ENCODE data around the gene HASPIN. TPM values are rescaled to one million over a fixed set of nuclear protein-coding genes. Genes with fewer than 3 reads are reported as not detected.

The HASPIN gene
- total RNA-seq, 1 donor from 2014 or later = 14.8 TPM

DNA sequence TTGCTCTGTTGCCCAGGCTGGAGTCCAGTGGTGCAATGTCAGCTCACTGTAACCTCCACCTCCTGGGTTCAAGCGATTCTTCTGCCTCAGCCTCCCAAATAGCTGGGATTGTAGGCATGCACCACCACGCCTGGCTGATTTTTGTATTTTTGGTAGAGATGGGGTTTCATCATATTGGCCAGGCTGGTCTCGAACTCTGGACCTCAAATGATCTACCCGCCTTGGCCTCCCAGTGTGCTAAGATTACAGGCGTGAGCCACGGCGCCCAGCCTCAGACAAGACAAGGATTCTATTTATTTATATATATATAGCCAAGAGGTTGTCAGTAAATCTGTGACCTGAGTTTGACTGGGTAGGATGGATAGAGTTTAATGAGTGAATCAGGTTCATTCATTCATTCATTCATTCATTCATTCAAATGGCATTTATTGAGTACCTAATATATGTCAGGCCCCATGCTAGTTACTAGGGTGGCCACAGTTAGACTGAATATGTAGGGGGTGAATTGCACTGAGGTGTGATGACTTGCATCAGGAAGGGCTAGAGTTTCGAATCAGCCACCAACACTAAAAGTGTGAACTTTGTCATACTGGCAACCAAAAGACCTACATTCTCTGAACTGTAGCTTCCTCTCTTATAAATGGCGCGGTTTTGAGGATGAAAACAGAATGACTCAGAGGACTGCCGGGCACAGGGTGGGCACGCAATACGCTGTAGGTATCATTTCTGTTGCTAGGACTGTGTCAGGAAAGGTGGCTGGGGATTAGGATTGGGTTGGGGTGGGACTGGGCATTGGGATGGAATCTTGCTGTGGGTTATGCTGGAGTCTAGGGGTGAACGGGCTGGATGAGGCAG is 39.4 kb downstream of the HASPIN start:
- peaks cover 9% of the 10 kb centered on the region for H3K9me3 Mint-ChIP-seq
- H3K27ac ChIP-seq = no peak overlapping the region
- no peaks in the 10 kb centered on the region for H3K36me3 ChIP-seq
- no peaks in the 10 kb centered on the region for H3F3A ChIP-seq (ENCODE audit: low read depth)
- H3K9me3 ChIP-seq (ENCODE audit: low read depth) = no peaks in the 10 kb centered on the region
- no peaks in the 10 kb centered on the region for H3K4me1 Mint-ChIP-seq
- peaks cover 2% of the 10 kb centered on the region for H3K27me3 Mint-ChIP-seq (ENCODE audit: insufficient read depth, low read depth)
- no peaks in the 10 kb centered on the region for H3K36me3 Mint-ChIP-seq
- H3K4me3 Mint-ChIP-seq = no peak overlapping the region
- TF ChIP-seq EZH2 (IDR thresholded peaks at IDR 0.05) (no peak), EZH2phosphoT487 (IDR thresholded peaks at IDR 0.05) (no peak)
- TF ChIP-seq, protein P1, sequence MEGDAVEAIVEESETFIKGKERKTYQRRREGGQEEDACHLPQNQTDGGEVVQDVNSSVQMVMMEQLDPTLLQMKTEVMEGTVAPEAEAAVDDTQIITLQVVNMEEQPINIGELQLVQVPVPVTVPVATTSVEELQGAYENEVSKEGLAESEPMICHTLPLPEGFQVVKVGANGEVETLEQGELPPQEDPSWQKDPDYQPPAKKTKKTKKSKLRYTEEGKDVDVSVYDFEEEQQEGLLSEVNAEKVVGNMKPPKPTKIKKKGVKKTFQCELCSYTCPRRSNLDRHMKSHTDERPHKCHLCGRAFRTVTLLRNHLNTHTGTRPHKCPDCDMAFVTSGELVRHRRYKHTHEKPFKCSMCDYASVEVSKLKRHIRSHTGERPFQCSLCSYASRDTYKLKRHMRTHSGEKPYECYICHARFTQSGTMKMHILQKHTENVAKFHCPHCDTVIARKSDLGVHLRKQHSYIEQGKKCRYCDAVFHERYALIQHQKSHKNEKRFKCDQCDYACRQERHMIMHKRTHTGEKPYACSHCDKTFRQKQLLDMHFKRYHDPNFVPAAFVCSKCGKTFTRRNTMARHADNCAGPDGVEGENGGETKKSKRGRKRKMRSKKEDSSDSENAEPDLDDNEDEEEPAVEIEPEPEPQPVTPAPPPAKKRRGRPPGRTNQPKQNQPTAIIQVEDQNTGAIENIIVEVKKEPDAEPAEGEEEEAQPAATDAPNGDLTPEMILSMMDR (IDR thresholded peaks at IDR 0.05) = no peak
- no peak overlapping the region for H3K4me2 ChIP-seq
- no peak overlapping the region for H3K4me3 ChIP-seq
- H3K4me1 ChIP-seq = no peaks in the 10 kb centered on the region
- no peaks in the 10 kb centered on the region for H4K20me1 ChIP-seq (ENCODE audit: low read depth)
- H3K27ac Mint-ChIP-seq = no peak overlapping the region
- H3K79me2 ChIP-seq (ENCODE audit: low read depth) = no peaks in the 10 kb centered on the region
- H3K27me3 ChIP-seq = no peaks in the 10 kb centered on the region
- no peak overlapping the region for H3K9ac ChIP-seq
- no peak overlapping the region for H2AFZ ChIP-seq (replicated peaks)
- no peak for DNase-seq (ENCODE audit: low spot score)

DNA sequence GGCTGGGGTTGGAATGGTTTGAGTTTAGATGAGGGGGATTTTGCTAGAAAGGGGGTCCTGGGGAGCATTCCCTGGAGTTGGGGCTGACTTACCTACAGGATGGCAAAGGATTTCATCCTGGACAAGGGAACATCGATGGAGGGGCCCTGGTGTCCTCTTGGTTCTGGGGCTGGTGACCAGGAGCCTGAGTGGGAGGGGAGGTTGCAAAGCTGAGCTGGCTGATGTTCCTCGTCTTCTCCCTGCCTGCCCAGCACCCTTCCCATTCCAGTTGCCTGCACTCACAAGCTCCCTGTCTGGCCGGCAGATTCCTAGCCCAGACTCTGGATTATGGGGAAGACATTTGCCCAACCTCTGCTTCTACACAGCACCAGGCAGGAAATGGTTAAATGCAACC is 40.1 kb downstream of the HASPIN start:
- H3K36me3 Mint-ChIP-seq = no peaks in the 10 kb centered on the region
- H3K4me3 Mint-ChIP-seq = no peak overlapping the region
- Histone ChIP-seq H4K20me1 (ENCODE audit: low read depth) (no peaks in the 10 kb centered on the region), H3K4me3 (no peak overlapping the region), H3F3A (ENCODE audit: low read depth) (no peaks in the 10 kb centered on the region), H2AFZ (replicated peaks) (no peak overlapping the region), H3K9me3 (ENCODE audit: low read depth) (no peaks in the 10 kb centered on the region), H3K4me2 (no peak overlapping the region), H3K27ac (no peak overlapping the region), H3K79me2 (ENCODE audit: low read depth) (no peaks in the 10 kb centered on the region), H3K36me3 (no peaks in the 10 kb centered on the region), H3K9ac (no peak overlapping the region), H3K4me1 (no peaks in the 10 kb centered on the region), H3K27me3 (no peaks in the 10 kb centered on the region)
- peaks cover 4% of the 10 kb centered on the region for H3K27me3 Mint-ChIP-seq (ENCODE audit: insufficient read depth, low read depth)
- no peak for TF ChIP-seq EZH2phosphoT487 (IDR thresholded peaks at IDR 0.05)
- TF ChIP-seq, protein P1 (IDR thresholded peaks at IDR 0.05) = no peak
- no peak for TF ChIP-seq EZH2 (IDR thresholded peaks at IDR 0.05)
- H3K9me3 Mint-ChIP-seq = peaks cover 9% of the 10 kb centered on the region
- no peaks in the 10 kb centered on the region for H3K4me1 Mint-ChIP-seq
- no peak for DNase-seq (ENCODE audit: low spot score)
- H3K27ac Mint-ChIP-seq = no peak overlapping the region

DNA sequence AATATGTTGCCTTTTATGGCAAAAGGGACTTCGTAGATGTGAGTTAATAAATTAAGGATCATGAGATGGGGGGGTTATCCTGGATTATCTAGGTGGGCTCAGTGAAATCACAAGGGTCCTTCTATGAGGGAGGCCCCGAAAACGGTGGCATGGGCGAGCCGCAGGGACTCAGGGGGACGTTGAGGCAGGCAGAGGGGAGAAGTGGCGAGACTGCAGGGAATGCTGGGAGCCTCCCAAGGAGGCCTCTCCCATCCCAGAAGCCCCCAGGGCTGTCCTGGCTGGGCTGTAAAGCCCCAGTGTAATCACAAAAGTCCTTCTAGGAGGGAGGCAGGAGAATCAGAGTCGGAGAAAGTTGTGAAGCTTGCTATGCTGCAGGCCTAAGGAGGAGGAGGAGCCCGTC is 42.3 kb downstream of the HASPIN start:
- Histone ChIP-seq H3K4me2 (no peak overlapping the region), H3F3A (ENCODE audit: low read depth) (no peaks in the 10 kb centered on the region), H3K79me2 (ENCODE audit: low read depth) (no peaks in the 10 kb centered on the region), H2AFZ (replicated peaks) (no peak overlapping the region), H3K4me3 (no peak overlapping the region), H3K4me1 (no peaks in the 10 kb centered on the region), H3K27ac (no peak overlapping the region), H3K27me3 (no peaks in the 10 kb centered on the region), H3K36me3 (no peaks in the 10 kb centered on the region), H3K9me3 (ENCODE audit: low read depth) (no peaks in the 10 kb centered on the region), H4K20me1 (ENCODE audit: low read depth) (no peaks in the 10 kb centered on the region), H3K9ac (no peak overlapping the region)
- peaks cover 6% of the 10 kb centered on the region for H3K27me3 Mint-ChIP-seq (ENCODE audit: insufficient read depth, low read depth)
- peaks cover under 1% of the 10 kb centered on the region for H3K9me3 Mint-ChIP-seq
- TF ChIP-seq EZH2phosphoT487 (IDR thresholded peaks at IDR 0.05) (no peak), EZH2 (IDR thresholded peaks at IDR 0.05) (no peak)
- TF ChIP-seq, protein P1 (IDR thresholded peaks at IDR 0.05) = no peak
- H3K27ac Mint-ChIP-seq = peak overlapping the region; percentile 80
- H3K36me3 Mint-ChIP-seq = no peaks in the 10 kb centered on the region
- H3K4me1 Mint-ChIP-seq = peaks cover 7% of the 10 kb centered on the region
- DNase-seq (ENCODE audit: low spot score) = no peak
- H3K4me3 Mint-ChIP-seq = no peak overlapping the region

Measured in neural progenitor cell (in vitro differentiated cells).